ENCODE measurements around the gene CLK2.
"Not testable (repeated sequence)": the region's sequence is repeated elsewhere in the genome, so short reads cannot be mapped to it uniquely, and the experiment has no call there.

CLK2 gene

GRCh38 chr1:155231302-155231701 is 42.0 kb downstream of the CLK2 start:
- H3K4me1 ChIP-seq (ENCODE audit: control insufficient read depth, insufficient read depth, low read length); H3K27me3 ChIP-seq (ENCODE audit: control insufficient read depth, insufficient read depth, low read length); H3K4me3 ChIP-seq (ENCODE audit: low read depth, low read length); H3K9me3 ChIP-seq (ENCODE audit: control insufficient read depth, insufficient read depth, low read length); H3K36me3 ChIP-seq (ENCODE audit: control insufficient read depth, insufficient read depth, low read length); H3K9ac ChIP-seq (ENCODE audit: low read depth, low read length): not testable (repeated sequence)

GRCh38 chr1:155228096-155228427 is 45.2 kb downstream of the CLK2 start:
- Histone ChIP-seq H3K4me3 (ENCODE audit: low read depth, low read length) (peak overlapping the region; percentile 60), H3K27me3 (ENCODE audit: control insufficient read depth, insufficient read depth, low read length) (peaks cover 7% of the 10 kb centered on the region), H3K36me3 (ENCODE audit: control insufficient read depth, insufficient read depth, low read length) (no peaks in the 10 kb centered on the region), H3K9me3 (ENCODE audit: control insufficient read depth, insufficient read depth, low read length) (no peaks in the 10 kb centered on the region), H3K9ac (ENCODE audit: low read depth, low read length) (peak overlapping the region; percentile 28), H3K4me1 (ENCODE audit: control insufficient read depth, insufficient read depth, low read length) (no peaks in the 10 kb centered on the region)

GRCh38 chr1:155227261-155228095 is 45.8 kb downstream of the CLK2 start:
- Histone ChIP-seq H3K4me1 (ENCODE audit: control insufficient read depth, insufficient read depth, low read length) (no peaks in the 10 kb centered on the region), H3K36me3 (ENCODE audit: control insufficient read depth, insufficient read depth, low read length) (no peaks in the 10 kb centered on the region), H3K9me3 (ENCODE audit: control insufficient read depth, insufficient read depth, low read length) (no peaks in the 10 kb centered on the region), H3K9ac (ENCODE audit: low read depth, low read length) (peak overlapping the region; percentile 38), H3K27me3 (ENCODE audit: control insufficient read depth, insufficient read depth, low read length) (peaks cover 7% of the 10 kb centered on the region), H3K4me3 (ENCODE audit: low read depth, low read length) (peak overlapping the region; percentile 84)

DNA sequence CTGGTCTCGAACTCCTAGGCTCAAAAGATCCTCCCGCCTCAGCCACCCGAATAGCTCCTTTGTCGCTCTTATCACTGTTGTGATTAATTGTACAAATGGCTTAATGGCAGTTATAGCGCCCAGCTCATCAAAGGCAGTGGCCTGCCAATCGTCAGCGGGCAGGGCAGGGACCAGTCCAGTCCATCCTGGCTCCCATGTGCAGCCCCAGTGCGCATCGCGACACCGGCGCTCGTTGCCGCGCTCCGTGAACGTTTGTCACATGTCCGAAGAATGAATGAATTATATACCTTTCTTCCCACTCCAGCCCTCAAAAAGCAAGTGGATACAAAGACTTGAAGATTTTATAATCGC is 46.4 kb downstream of the CLK2 start:
- Histone ChIP-seq H3K36me3 (ENCODE audit: control insufficient read depth, insufficient read depth, low read length) (no peaks in the 10 kb centered on the region), H3K4me1 (ENCODE audit: control insufficient read depth, insufficient read depth, low read length) (no peaks in the 10 kb centered on the region), H3K9me3 (ENCODE audit: control insufficient read depth, insufficient read depth, low read length) (no peaks in the 10 kb centered on the region), H3K27me3 (ENCODE audit: control insufficient read depth, insufficient read depth, low read length) (peaks cover 7% of the 10 kb centered on the region), H3K9ac (ENCODE audit: low read depth, low read length) (peak overlapping the region; percentile 38), H3K4me3 (ENCODE audit: low read depth, low read length) (peak overlapping the region; percentile 84)

- Histone ChIP-seq H3K9me3 (ENCODE audit: control insufficient read depth, insufficient read depth, low read length) (no peaks in the 10 kb centered on the region), H3K27me3 (ENCODE audit: control insufficient read depth, insufficient read depth, low read length) (peaks cover 7% of the 10 kb centered on the region), H3K4me1 (ENCODE audit: control insufficient read depth, insufficient read depth, low read length) (no peaks in the 10 kb centered on the region), H3K4me3 (ENCODE audit: low read depth, low read length) (peak overlapping the region; percentile 84), H3K36me3 (ENCODE audit: control insufficient read depth, insufficient read depth, low read length) (no peaks in the 10 kb centered on the region), H3K9ac (ENCODE audit: low read depth, low read length) (peak overlapping the region; percentile 38)
These were observed 47.0 kb downstream of the CLK2 start for GRCh38 chr1:155226188-155226909.

DNA sequence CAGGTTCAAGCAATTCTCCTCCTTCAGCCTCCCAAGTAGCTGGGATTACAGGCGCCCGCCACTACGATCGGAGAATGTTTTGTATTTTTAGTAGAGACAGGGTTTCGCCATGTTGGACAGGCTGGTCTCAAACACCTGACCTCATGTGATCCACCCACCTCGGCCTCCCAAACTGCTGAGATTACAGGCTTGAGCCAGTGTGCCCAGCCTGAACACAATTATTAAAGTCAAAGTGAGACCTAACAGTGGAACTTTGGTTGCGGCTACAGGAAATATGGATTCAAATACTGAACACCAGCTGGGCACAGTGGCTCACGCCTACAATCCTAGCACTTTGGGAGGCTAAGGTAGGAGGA is 47.9 kb downstream of the CLK2 start:
- H3K4me1 ChIP-seq (ENCODE audit: control insufficient read depth, insufficient read depth, low read length); H3K36me3 ChIP-seq (ENCODE audit: control insufficient read depth, insufficient read depth, low read length); H3K9ac ChIP-seq (ENCODE audit: low read depth, low read length); H3K4me3 ChIP-seq (ENCODE audit: low read depth, low read length); H3K9me3 ChIP-seq (ENCODE audit: control insufficient read depth, insufficient read depth, low read length); H3K27me3 ChIP-seq (ENCODE audit: control insufficient read depth, insufficient read depth, low read length): not testable (repeated sequence)

DNA sequence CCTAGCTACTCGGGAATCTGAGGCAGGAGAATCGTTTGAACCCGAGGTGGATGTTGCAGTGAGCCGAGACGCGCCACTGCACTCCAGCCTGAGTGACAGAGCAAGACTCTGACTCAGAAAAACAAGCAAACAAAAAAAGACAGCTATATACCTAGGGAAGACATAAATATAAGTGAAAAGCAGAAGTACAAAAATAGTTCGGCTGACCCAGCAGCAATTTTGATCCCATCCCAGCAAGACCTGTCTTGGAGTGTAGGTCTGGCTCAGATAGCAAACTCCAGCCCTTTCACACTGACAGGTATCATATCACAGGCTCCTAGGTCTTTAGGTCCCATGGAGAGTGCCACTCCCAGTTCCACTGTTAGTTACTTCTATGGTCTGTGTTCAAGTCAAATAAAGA is 50.3 kb downstream of the CLK2 start:
- Histone ChIP-seq H3K9ac (ENCODE audit: low read depth, low read length) (no peak overlapping the region), H3K9me3 (ENCODE audit: control insufficient read depth, insufficient read depth, low read length) (no peaks in the 10 kb centered on the region), H3K27me3 (ENCODE audit: control insufficient read depth, insufficient read depth, low read length) (no peaks in the 10 kb centered on the region), H3K4me1 (ENCODE audit: control insufficient read depth, insufficient read depth, low read length) (no peaks in the 10 kb centered on the region), H3K36me3 (ENCODE audit: control insufficient read depth, insufficient read depth, low read length) (no peaks in the 10 kb centered on the region), H3K4me3 (ENCODE audit: low read depth, low read length) (no peak overlapping the region)

- not testable (repeated sequence) for H3K36me3 ChIP-seq (ENCODE audit: control insufficient read depth, insufficient read depth, low read length); H3K4me1 ChIP-seq (ENCODE audit: control insufficient read depth, insufficient read depth, low read length); H3K9ac ChIP-seq (ENCODE audit: low read depth, low read length); H3K4me3 ChIP-seq (ENCODE audit: low read depth, low read length); H3K27me3 ChIP-seq (ENCODE audit: control insufficient read depth, insufficient read depth, low read length); H3K9me3 ChIP-seq (ENCODE audit: control insufficient read depth, insufficient read depth, low read length)
These were observed 52.9 kb downstream of the CLK2 start for GRCh38 chr1:155220211-155220965.

DNA sequence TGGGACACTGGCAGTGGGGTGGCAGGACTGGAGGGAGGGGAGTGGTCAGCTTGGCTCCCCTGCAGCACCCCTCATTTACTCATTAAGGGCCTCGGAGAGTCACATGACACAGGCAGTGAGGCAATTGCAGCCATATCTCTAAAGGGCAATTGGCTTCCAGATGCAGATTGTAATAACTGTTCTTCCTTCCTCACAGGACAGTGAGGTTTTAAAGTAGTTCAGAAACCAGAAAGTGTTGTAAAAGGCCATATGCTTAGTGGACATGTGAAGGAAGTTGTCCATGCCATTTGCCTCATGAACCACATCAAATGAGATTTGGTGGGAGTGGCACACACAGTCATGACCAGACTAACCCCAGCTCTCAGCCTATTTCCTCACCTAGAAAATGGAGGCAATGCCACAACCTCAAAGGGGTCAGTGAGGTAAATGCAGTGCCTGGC is 53.7 kb downstream of the CLK2 start:
- Histone ChIP-seq H3K4me1 (ENCODE audit: control insufficient read depth, insufficient read depth, low read length) (no peaks in the 10 kb centered on the region), H3K9ac (ENCODE audit: low read depth, low read length) (no peak overlapping the region), H3K36me3 (ENCODE audit: control insufficient read depth, insufficient read depth, low read length) (peaks cover 4% of the 10 kb centered on the region), H3K9me3 (ENCODE audit: control insufficient read depth, insufficient read depth, low read length) (no peaks in the 10 kb centered on the region), H3K27me3 (ENCODE audit: control insufficient read depth, insufficient read depth, low read length) (no peaks in the 10 kb centered on the region), H3K4me3 (ENCODE audit: low read depth, low read length) (peak overlapping the region; percentile 27)

DNA sequence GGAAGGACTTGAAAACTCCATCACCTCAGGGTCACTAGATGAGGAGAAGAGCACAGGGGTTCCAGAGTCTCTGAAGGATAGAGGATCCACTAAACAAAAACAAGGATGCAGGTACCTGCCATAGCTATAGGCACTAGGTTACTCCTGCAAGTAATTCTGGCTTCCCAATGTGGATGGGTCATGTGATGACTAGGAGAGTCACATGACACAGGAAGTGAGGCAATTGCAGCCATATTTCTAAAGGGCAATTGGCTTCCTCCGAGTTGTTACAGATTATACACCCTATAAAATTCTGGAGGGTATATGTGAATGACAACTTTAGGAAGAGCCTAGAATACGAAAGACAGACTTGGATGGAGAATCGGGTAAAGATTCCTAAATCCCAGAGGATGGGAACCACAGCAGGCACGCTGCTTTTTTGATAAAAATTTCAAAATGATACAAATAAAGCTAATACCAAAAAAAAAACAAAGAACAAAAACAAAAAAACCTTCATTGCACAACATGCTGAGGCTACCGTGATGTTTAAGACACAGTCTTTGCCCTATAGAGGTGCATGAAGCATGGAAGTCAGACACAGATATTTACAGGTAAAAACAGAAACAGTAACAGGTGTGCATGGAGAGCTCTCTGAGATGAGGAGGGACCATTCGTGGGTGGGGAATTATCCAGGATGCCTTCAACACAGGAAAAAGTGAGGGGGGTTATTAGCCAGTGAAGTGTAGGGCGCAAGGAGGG is 54.3 kb downstream of the CLK2 start:
- Histone ChIP-seq H3K4me3 (ENCODE audit: low read depth, low read length) (peak overlapping the region; percentile 27), H3K27me3 (ENCODE audit: control insufficient read depth, insufficient read depth, low read length) (no peaks in the 10 kb centered on the region), H3K36me3 (ENCODE audit: control insufficient read depth, insufficient read depth, low read length) (peaks cover 4% of the 10 kb centered on the region), H3K9me3 (ENCODE audit: control insufficient read depth, insufficient read depth, low read length) (no peaks in the 10 kb centered on the region), H3K4me1 (ENCODE audit: control insufficient read depth, insufficient read depth, low read length) (no peaks in the 10 kb centered on the region), H3K9ac (ENCODE audit: low read depth, low read length) (no peak overlapping the region)

- H3K27me3 ChIP-seq (ENCODE audit: control insufficient read depth, insufficient read depth, low read length); H3K4me3 ChIP-seq (ENCODE audit: low read depth, low read length); H3K36me3 ChIP-seq (ENCODE audit: control insufficient read depth, insufficient read depth, low read length); H3K9me3 ChIP-seq (ENCODE audit: control insufficient read depth, insufficient read depth, low read length); H3K4me1 ChIP-seq (ENCODE audit: control insufficient read depth, insufficient read depth, low read length); H3K9ac ChIP-seq (ENCODE audit: low read depth, low read length): not testable (repeated sequence)
These were observed 58.6 kb downstream of the CLK2 start for GRCh38 chr1:155214702-155215101.

All from iPS-15b (cell line).